ENCODE data around the gene DROSHA.

- TF ChIP-seq CTCF (conservative IDR thresholded peaks at IDR 0.05 in 1 of 2, IDR thresholded peaks at IDR 0.05 in 1 of 2; ENCODE audit: low read depth in 1 of 2, low read length in 2 of 2) (no peak), EZH2 (IDR thresholded peaks at IDR 0.05; ENCODE audit: low read length, missing control alignments) (no peak)
Measured at GRCh38 chr5:31365776-31366175, 166.1 kb downstream of the DROSHA start.

Data from fibroblast of lung (primary cell).